ENCODE results near the gene CATSPERB. TPM values are rescaled to one million over a fixed set of nuclear protein-coding genes. Genes with fewer than 3 reads are reported as not detected.

Gene CATSPERB
- total and polyA plus RNA-seq, 2 of the 8 experiments (the other 6 are each of a cell fraction or from before 2014, with no cell fraction given), result 0.11 to 0.30 TPM

- Histone ChIP-seq H4K5ac (ENCODE audit: insufficient read length, low read depth, low read length) (no peak overlapping the region), H3K9ac (replicated peaks in 1 of 4; ENCODE audit: extremely low read depth in 1 of 4, low read depth in 3 of 4, low read length in 3 of 4) (no peak overlapping the region), H3K4me1 (replicated peaks in 1 of 4; ENCODE audit: control insufficient read depth in 3 of 4, insufficient read depth in 4 of 4, low read length in 3 of 4) (no peaks in the 10 kb centered on the region), H3K4me2 (ENCODE audit: insufficient read depth in 1 of 2, low read depth in 2 of 2, low read length in 2 of 2) (no peak overlapping the region), H3K18ac (ENCODE audit: extremely low read depth, low read length) (no peak overlapping the region), H4K91ac (replicated peaks; ENCODE audit: insufficient read length, low read length) (no peak overlapping the region), H3K14ac (ENCODE audit: insufficient read length) (no peak overlapping the region), H3K27me3 (replicated peaks in 1 of 4; ENCODE audit: control insufficient read depth in 3 of 4, extremely low read depth in 1 of 4, insufficient read depth in 3 of 4, low read length in 3 of 4) (no peaks in the 10 kb centered on the region), H2BK12ac (ENCODE audit: low read depth, low read length) (no peak overlapping the region), H3K79me1 (ENCODE audit: low read depth, low read length) (no peaks in the 10 kb centered on the region), H2AFZ (ENCODE audit: low read length) (no peak overlapping the region), H3K36me3 (ENCODE audit: control insufficient read depth in 2 of 4, insufficient read depth in 4 of 4, low read length in 3 of 4) (no peaks in the 10 kb centered on the region), H3K4ac (replicated peaks; ENCODE audit: insufficient read length, low read depth, low read length) (no peak overlapping the region), H2BK15ac (ENCODE audit: low read length) (no peak overlapping the region), H3K27ac (ENCODE audit: low read depth, low read length) (no peak overlapping the region), H3K4me3 (ENCODE audit: extremely low read depth in 1 of 4, insufficient read depth in 2 of 4, low read depth in 3 of 4, low read length in 4 of 4) (no peak overlapping the region), H3K79me2 (ENCODE audit: control insufficient read depth in 1 of 2, insufficient read depth in 2 of 2, low read length in 2 of 2) (no peaks in the 10 kb centered on the region), H3K9me3 (ENCODE audit: insufficient read depth in 2 of 2, low read depth in 1 of 2, low read length in 1 of 2) (no peaks in the 10 kb centered on the region), H3K56ac (replicated peaks; ENCODE audit: insufficient read length, low read depth, low read length) (no peak overlapping the region), H3K23me2 (ENCODE audit: low read depth, low read length) (no peaks in the 10 kb centered on the region), H4K20me1 (replicated peaks in 1 of 2; ENCODE audit: control insufficient read depth in 1 of 2, insufficient read depth in 2 of 2, low read length in 2 of 2) (no peaks in the 10 kb centered on the region), H2BK120ac (replicated peaks; ENCODE audit: low read depth, low read length) (no peak overlapping the region), H2BK20ac (ENCODE audit: low read length) (no peak overlapping the region), H3K23ac (ENCODE audit: insufficient read length) (no peak overlapping the region), H2AK5ac (ENCODE audit: low read depth, low read length) (no peak overlapping the region), H2BK5ac (ENCODE audit: low read depth, low read length) (no peak overlapping the region), H4K8ac (ENCODE audit: extremely low read depth, insufficient read depth, low read length) (no peak overlapping the region)
- ChIA-PET CTCF (ENCODE audit: partially characterized antibody) (no interaction called here), POLR2A (ENCODE audit: partially characterized antibody) (no interaction called here)
- FAIRE-seq, result no peak
- no peak for DNase-seq (ENCODE audit: low read depth in 1 of 2, low spot score in 2 of 2)
- TF ChIP-seq, protein P1, sequence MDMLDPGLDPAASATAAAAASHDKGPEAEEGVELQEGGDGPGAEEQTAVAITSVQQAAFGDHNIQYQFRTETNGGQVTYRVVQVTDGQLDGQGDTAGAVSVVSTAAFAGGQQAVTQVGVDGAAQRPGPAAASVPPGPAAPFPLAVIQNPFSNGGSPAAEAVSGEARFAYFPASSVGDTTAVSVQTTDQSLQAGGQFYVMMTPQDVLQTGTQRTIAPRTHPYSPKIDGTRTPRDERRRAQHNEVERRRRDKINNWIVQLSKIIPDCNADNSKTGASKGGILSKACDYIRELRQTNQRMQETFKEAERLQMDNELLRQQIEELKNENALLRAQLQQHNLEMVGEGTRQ (IDR thresholded peaks at IDR 0.05; ENCODE audit: low read length), result no peak
- TF ChIP-seq CREB1 (IDR thresholded peaks at IDR 0.05), result no peak
Measured at GRCh38 chr14:91722386-91722785, 9.5 kb downstream of the CATSPERB start.

Measured in H1 (cell line).